ENCODE results near the gene RBMXL2. TPM values are rescaled to one million over a fixed set of nuclear protein-coding genes. Genes with fewer than 3 reads are reported as not detected.

Gene RBMXL2
- under 1 TPM in 2 of 4 donors, not detected in 2; 0.27 to 0.33 TPM for total RNA-seq

- H3K27me3 ChIP-seq, result no peaks in the 10 kb centered on the region
- H3K4me1 ChIP-seq, result no peaks in the 10 kb centered on the region
- H3K36me3 ChIP-seq, result no peaks in the 10 kb centered on the region
- TF ChIP-seq POLR2A (IDR thresholded peaks at IDR 0.05), result no peak
- TF ChIP-seq, protein P1, sequence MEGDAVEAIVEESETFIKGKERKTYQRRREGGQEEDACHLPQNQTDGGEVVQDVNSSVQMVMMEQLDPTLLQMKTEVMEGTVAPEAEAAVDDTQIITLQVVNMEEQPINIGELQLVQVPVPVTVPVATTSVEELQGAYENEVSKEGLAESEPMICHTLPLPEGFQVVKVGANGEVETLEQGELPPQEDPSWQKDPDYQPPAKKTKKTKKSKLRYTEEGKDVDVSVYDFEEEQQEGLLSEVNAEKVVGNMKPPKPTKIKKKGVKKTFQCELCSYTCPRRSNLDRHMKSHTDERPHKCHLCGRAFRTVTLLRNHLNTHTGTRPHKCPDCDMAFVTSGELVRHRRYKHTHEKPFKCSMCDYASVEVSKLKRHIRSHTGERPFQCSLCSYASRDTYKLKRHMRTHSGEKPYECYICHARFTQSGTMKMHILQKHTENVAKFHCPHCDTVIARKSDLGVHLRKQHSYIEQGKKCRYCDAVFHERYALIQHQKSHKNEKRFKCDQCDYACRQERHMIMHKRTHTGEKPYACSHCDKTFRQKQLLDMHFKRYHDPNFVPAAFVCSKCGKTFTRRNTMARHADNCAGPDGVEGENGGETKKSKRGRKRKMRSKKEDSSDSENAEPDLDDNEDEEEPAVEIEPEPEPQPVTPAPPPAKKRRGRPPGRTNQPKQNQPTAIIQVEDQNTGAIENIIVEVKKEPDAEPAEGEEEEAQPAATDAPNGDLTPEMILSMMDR (IDR thresholded peaks at IDR 0.05), result no peak
- H3K4me3 ChIP-seq (replicated peaks in 1 of 3), result no peak within 1 kb of the TSS
- no peak for DNase-seq
- intact Hi-C loops (cut with DNase I), result no loop called here
- WGBS, 2 donors, result 82 to 87% methylated on average over 42 to 45 of the region's 45 CpGs
- H3K27ac ChIP-seq, result no peak within 1 kb of the TSS
- H3K9me3 ChIP-seq, result no peaks in the 10 kb centered on the region
Measured at GRCh38 chr11:7088921-7089320, at the start of gene RBMXL2. RBMXL2 (plus strand) TSS chr11:7088998; CDS start chr11:7089121, 123 bp downstream.

DNA sequence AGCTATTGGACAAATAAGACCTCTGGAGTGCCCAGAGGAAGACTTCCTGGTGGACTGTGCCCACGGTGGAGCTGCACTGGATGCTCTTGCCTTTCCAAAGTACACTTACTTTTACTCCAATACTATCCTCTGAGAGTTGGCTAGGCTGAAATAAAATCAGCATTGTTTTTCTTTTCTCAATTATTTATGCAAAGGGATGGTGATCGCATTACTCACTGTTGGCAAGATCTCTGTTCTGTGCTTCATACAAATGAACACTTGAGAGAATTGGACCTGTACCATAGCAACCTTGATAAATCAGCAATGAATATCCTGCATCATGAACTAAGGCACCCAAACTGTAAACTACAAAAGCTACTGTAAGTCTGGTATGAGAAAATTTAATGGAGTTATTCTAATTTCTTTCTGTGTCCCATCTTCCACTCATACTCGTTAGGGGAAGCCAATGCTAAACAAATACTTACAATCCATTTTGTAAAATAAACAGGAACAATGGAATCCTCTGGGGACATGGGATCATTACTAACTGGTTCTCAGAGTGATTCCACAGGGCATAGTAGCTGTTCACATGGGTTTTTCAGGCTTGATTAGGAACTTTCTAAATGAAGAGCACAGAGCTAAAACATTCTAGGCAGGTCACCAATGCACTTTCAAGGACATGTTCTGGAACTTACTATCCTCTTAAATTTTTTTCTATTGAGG, 42.2 kb upstream of the RBMXL2 start:
- intact Hi-C loops (cut with DNase I), result no loop called here
- DNase-seq, result no peak
- WGBS, 2 donors, result 55 to 63% methylated on average over 3 of the region's 3 CpGs
- no peaks in the 10 kb centered on the region for H3K27me3 ChIP-seq
- H3K9me3 ChIP-seq, result no peaks in the 10 kb centered on the region
- TF ChIP-seq, protein P1 (IDR thresholded peaks at IDR 0.05), result no peak
- no peak for TF ChIP-seq POLR2A (IDR thresholded peaks at IDR 0.05)
- H3K4me3 ChIP-seq (replicated peaks in 1 of 3), result no peak overlapping the region
- no peaks in the 10 kb centered on the region for H3K36me3 ChIP-seq
- no peaks in the 10 kb centered on the region for H3K4me1 ChIP-seq
- no peak overlapping the region for H3K27ac ChIP-seq

GRCh38 chr11:7050191-7050590, 38.6 kb upstream of the RBMXL2 start:
- Histone ChIP-seq H3K9me3 (no peaks in the 10 kb centered on the region), H3K27ac (no peak overlapping the region), H3K4me3 (replicated peaks in 1 of 3) (no peak overlapping the region), H3K27me3 (no peaks in the 10 kb centered on the region), H3K4me1 (no peaks in the 10 kb centered on the region), H3K36me3 (no peaks in the 10 kb centered on the region)
- WGBS, 2 donors, result 100% methylated on average over 1 of the region's 1 CpG
- intact Hi-C loops (cut with DNase I), result no loop called here
- no peak for DNase-seq
- TF ChIP-seq POLR2A (IDR thresholded peaks at IDR 0.05), result no peak
- TF ChIP-seq, protein P1 (IDR thresholded peaks at IDR 0.05), result no peak

GRCh38 chr11:7056828-7057513, 31.8 kb upstream of the RBMXL2 start:
- TF ChIP-seq POLR2A (IDR thresholded peaks at IDR 0.05), result no peak
- TF ChIP-seq, protein P1 (IDR thresholded peaks at IDR 0.05), result no peak
- H3K27ac ChIP-seq, result no peak overlapping the region
- WGBS, 2 donors, result 72 to 75% methylated on average over 6 of the region's 6 CpGs
- no peaks in the 10 kb centered on the region for H3K36me3 ChIP-seq
- H3K27me3 ChIP-seq, result no peaks in the 10 kb centered on the region
- H3K9me3 ChIP-seq, result no peaks in the 10 kb centered on the region
- intact Hi-C loops (cut with DNase I), result no loop called here
- H3K4me1 ChIP-seq, result no peaks in the 10 kb centered on the region
- no peak for DNase-seq
- no peak overlapping the region for H3K4me3 ChIP-seq (replicated peaks in 1 of 3)

DNA sequence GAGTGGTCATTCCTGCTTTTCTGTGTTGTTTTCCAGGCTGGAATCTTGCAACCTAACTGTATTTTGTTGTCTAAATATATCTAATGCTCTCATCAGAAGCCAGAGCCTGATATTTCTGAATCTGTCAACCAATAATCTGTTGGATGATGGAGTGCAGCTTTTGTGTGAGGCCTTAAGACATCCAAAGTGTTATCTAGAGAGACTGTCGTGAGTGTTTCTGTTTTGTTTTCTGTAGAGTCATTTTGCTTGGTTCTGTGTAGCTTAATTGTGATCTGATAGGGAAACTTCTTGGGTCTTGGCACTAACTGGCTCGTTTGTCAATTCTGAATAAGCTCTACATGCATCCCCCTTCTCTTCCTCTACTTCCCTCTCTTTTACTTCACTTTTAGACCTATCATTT, 31.2 kb upstream of the RBMXL2 start:
- Histone ChIP-seq H3K9me3 (no peaks in the 10 kb centered on the region), H3K4me3 (replicated peaks in 1 of 3) (no peak overlapping the region), H3K27ac (no peak overlapping the region), H3K27me3 (no peaks in the 10 kb centered on the region), H3K4me1 (no peaks in the 10 kb centered on the region), H3K36me3 (no peaks in the 10 kb centered on the region)
- DNase-seq, result no peak
- WGBS, 2 donors, result 32 to 45% methylated on average over 2 of the region's 2 CpGs
- intact Hi-C loops (cut with DNase I), result no loop called here
- TF ChIP-seq, protein P1 (IDR thresholded peaks at IDR 0.05), result no peak
- TF ChIP-seq POLR2A (IDR thresholded peaks at IDR 0.05), result no peak

Data from thyroid gland (tissue), 4 donors.